ENCODE results near the gene PALD1.

GRCh38 chr10:70550459-70550858 lies 71.9 kb downstream of the PALD1 start:
- no peak for TF ChIP-seq POLR2AphosphoS5 (IDR thresholded peaks at IDR 0.05; ENCODE audit: low read depth, low read length)
- TF ChIP-seq POLR2A (IDR thresholded peaks at IDR 0.05; ENCODE audit: low read depth, low read length) = no peak
- TF ChIP-seq TAF1 (IDR thresholded peaks at IDR 0.05; ENCODE audit: borderline replicate concordance, low read depth, low read length) = no peak

Measured in GM12892 (cell line).